GM12878 (cell line): Measurements from ENCODE around the gene RMI2.

Experiments used
- CTCF ChIP-seq, 3 experiments: IDR thresholded peaks in 2 of 3; conservative IDR thresholded peaks in 1 of 3; 2 replicates each; pipeline ENCODE4 v1.5.1; 2011; ENCODE audit warnings: low read depth in 3 of 3, low read length in 3 of 3, mild to moderate bottlenecking in 3 of 3, control low read depth in 2 of 3, moderate library complexity in 2 of 3, inconsistent platforms in 1 of 3, mixed read lengths in 1 of 3; ENCODE audit not compliant: control insufficient read depth in 2 of 3, insufficient read depth in 1 of 3; ENCODE audit errors: extremely low read depth in 1 of 3
- EP300 ChIP-seq, 2 experiments: fragments of 150-350 bp in 1 of 2; IDR thresholded peaks; 2 replicates each; pipeline ENCODE4 v1.6.1; 2011 to 2012; ENCODE audit warnings: low read depth in 2 of 2, low read length in 2 of 2, borderline replicate concordance in 1 of 2, improper control_type of control experiment in 1 of 2, inconsistent platforms in 1 of 2; ENCODE audit not compliant: control insufficient read depth in 1 of 2
- JUND ChIP-seq: IDR thresholded peaks from 2 replicates; pipeline ENCODE4 v1.6.1; 2012; ENCODE audit warnings: low read depth, mild to moderate bottlenecking, low read length, improper control_type of control experiment, moderate library complexity
- NRF1 ChIP-seq: conservative IDR thresholded peaks from 2 replicates; pipeline ENCODE4 v1.6.1; 2011; ENCODE audit warnings: mild to moderate bottlenecking, low read depth, low read length, improper control_type of control experiment
- POLR2A ChIP-seq: IDR thresholded peaks from 2 replicates; pipeline ENCODE4 v1.6.1; 2011; ENCODE audit warnings: low read depth, mild to moderate bottlenecking, low read length
- POLR2AphosphoS5 ChIP-seq: IDR thresholded peaks from 2 replicates; pipeline ENCODE4 v1.6.1; 2011; ENCODE audit warnings: mild to moderate bottlenecking, low read length, inconsistent platforms
- SIX5 ChIP-seq: IDR thresholded peaks from 2 replicates; pipeline ENCODE4 v1.6.1; 2011; ENCODE audit warnings: mild to moderate bottlenecking, low read depth, low read length, moderate library complexity; ENCODE audit not compliant: severe bottlenecking
- SMC3 ChIP-seq: IDR thresholded peaks from 2 replicates; pipeline ENCODE4 v1.6.1; 2011; ENCODE audit warnings: low read length, improper control_type of control experiment, borderline replicate concordance
- SRF ChIP-seq, 2 experiments: IDR thresholded peaks; 2 replicates each; pipeline ENCODE4 v1.6.1; 2011; ENCODE audit warnings: low read depth in 2 of 2, low read length in 2 of 2, mild to moderate bottlenecking in 1 of 2, moderate library complexity in 1 of 2
- YY1 ChIP-seq: IDR thresholded peaks from 2 replicates; pipeline ENCODE4 v1.6.1; 2011; ENCODE audit warnings: low read depth, mild to moderate bottlenecking, low read length

GRCh38 chr16:11350921-11351335 is 5.7 kb downstream of the RMI2 start:
- TF ChIP-seq SIX5: no peak
- no peak for TF ChIP-seq CTCF (IDR thresholded peaks at IDR 0.05 in 2 of 3, conservative IDR thresholded peaks at IDR 0.05 in 1 of 3; ENCODE audit: control insufficient read depth in 2 of 3, extremely low read depth in 1 of 3, insufficient read depth in 1 of 3, low read depth in 3 of 3, low read length in 3 of 3)
- TF ChIP-seq JUND: no peak
- TF ChIP-seq SMC3: no peak
- TF ChIP-seq POLR2AphosphoS5: no peak
- no peak for TF ChIP-seq POLR2A
- no peak for TF ChIP-seq EP300 (IDR thresholded peaks at IDR 0.05; ENCODE audit: borderline replicate concordance in 1 of 2, control insufficient read depth in 1 of 2, low read depth in 2 of 2, low read length in 2 of 2)
- no peak for TF ChIP-seq SRF (IDR thresholded peaks at IDR 0.05; ENCODE audit: low read depth in 2 of 2, low read length in 2 of 2)
- no peak for TF ChIP-seq NRF1
- TF ChIP-seq YY1: no peak
